ENCODE data around the gene PCSK9.
"Not testable (repeated sequence)": the region's sequence is repeated elsewhere in the genome, so short reads cannot be mapped to it uniquely, and the experiment has no call there.

Gene PCSK9

GRCh38 chr1:55007625-55008024 lies 31.7 kb upstream of the PCSK9 start:
- in situ Hi-C loops (cut with MboI; ENCODE audit: low sequenced_read_pairs): no loop called here

- in situ Hi-C loops (cut with MboI; ENCODE audit: low sequenced_read_pairs): no loop called here
Observed at GRCh38 chr1:55010194-55010886, 29.0 kb upstream of the PCSK9 start.

GRCh38 chr1:55010887-55011217 lies 28.5 kb upstream of the PCSK9 start:
- in situ Hi-C loops (cut with MboI; ENCODE audit: low sequenced_read_pairs): no loop called here

- in situ Hi-C loops (cut with MboI; ENCODE audit: low sequenced_read_pairs): no loop called here
Observed at GRCh38 chr1:55012661-55013060, 26.7 kb upstream of the PCSK9 start.

- in situ Hi-C loops (cut with MboI; ENCODE audit: low sequenced_read_pairs): no loop called here
Observed at GRCh38 chr1:55015123-55015522, 24.2 kb upstream of the PCSK9 start.

GRCh38 chr1:55015731-55016620 lies 23.4 kb upstream of the PCSK9 start:
- in situ Hi-C loops (cut with MboI; ENCODE audit: low sequenced_read_pairs): no loop called here

- in situ Hi-C loops (cut with MboI; ENCODE audit: low sequenced_read_pairs): no loop called here
Observed at GRCh38 chr1:55018395-55018794, 21.0 kb upstream of the PCSK9 start.

- in situ Hi-C loops (cut with MboI; ENCODE audit: low sequenced_read_pairs): no loop called here
Observed at GRCh38 chr1:55021942-55022546, 17.3 kb upstream of the PCSK9 start.

GRCh38 chr1:55024163-55024562 lies 15.2 kb upstream of the PCSK9 start:
- in situ Hi-C loops (cut with MboI; ENCODE audit: low sequenced_read_pairs): not testable (repeated sequence)

GRCh38 chr1:55026682-55027081 lies 12.7 kb upstream of the PCSK9 start:
- in situ Hi-C loops (cut with MboI; ENCODE audit: low sequenced_read_pairs): not testable (repeated sequence)

- in situ Hi-C loops (cut with MboI; ENCODE audit: low sequenced_read_pairs): not testable (repeated sequence)
Observed at GRCh38 chr1:55031098-55031497, 8.2 kb upstream of the PCSK9 start.

GRCh38 chr1:55033265-55033614 lies 6.1 kb upstream of the PCSK9 start:
- in situ Hi-C loops (cut with MboI; ENCODE audit: low sequenced_read_pairs): no loop called here

GRCh38 chr1:55034476-55035133 lies 4.7 kb upstream of the PCSK9 start:
- in situ Hi-C loops (cut with MboI; ENCODE audit: low sequenced_read_pairs): no loop called here

GRCh38 chr1:55035904-55036303 lies 3.4 kb upstream of the PCSK9 start:
- in situ Hi-C loops (cut with MboI; ENCODE audit: low sequenced_read_pairs): no loop called here

- in situ Hi-C loops (cut with MboI; ENCODE audit: low sequenced_read_pairs): no loop called here
Observed at GRCh38 chr1:55037733-55038551, 1.4 kb upstream of the PCSK9 start.

GRCh38 chr1:55038552-55038838 lies 853 bp upstream of the PCSK9 start:
- in situ Hi-C loops (cut with MboI; ENCODE audit: low sequenced_read_pairs): no loop called here

GRCh38 chr1:55038974-55039341 lies 390 bp upstream of the PCSK9 start:
- in situ Hi-C loops (cut with MboI; ENCODE audit: low sequenced_read_pairs): no loop called here

- in situ Hi-C loops (cut with MboI; ENCODE audit: low sequenced_read_pairs): no loop called here
Observed at GRCh38 chr1:55040083-55040932, 960 bp downstream of the PCSK9 start.

GRCh38 chr1:55040933-55041494 lies 1.7 kb downstream of the PCSK9 start:
- in situ Hi-C loops (cut with MboI; ENCODE audit: low sequenced_read_pairs): no loop called here

GRCh38 chr1:55041613-55042012 lies 2.3 kb downstream of the PCSK9 start:
- in situ Hi-C loops (cut with MboI; ENCODE audit: low sequenced_read_pairs): no loop called here

Measured in hTERT RPE-1 (cell line).